Endothelial cell of umbilical vein (primary cell): ENCODE measurements around the gene ARHGEF12.

Experiments
- CTCF ChIP-seq, 2 donors: IDR thresholded peaks; 1 replicate in 1 of 2; 2 replicates in 1 of 2; pipeline ENCODE4 v1.5.1; 2011; ENCODE audit warnings: low read length in 2 of 2, mild to moderate bottlenecking in 2 of 2, moderate library complexity in 2 of 2, control low read depth in 1 of 2, inconsistent platforms in 1 of 2, low read depth in 1 of 2; ENCODE audit not compliant: insufficient read depth in 1 of 2; ENCODE audit errors: extremely low read depth in 1 of 2
- POLR2A ChIP-seq: IDR thresholded peaks from 2 replicates; pipeline ENCODE4 v1.6.1; 2012; ENCODE audit warnings: low read depth, mild to moderate bottlenecking, control low read depth, low read length

GRCh38 chr11:120432056-120433018 is 96.1 kb downstream of the ARHGEF12 start:
- no peak for TF ChIP-seq CTCF (IDR thresholded peaks at IDR 0.05; ENCODE audit: extremely low read depth in 1 of 2, insufficient read depth in 1 of 2, low read depth in 1 of 2, low read length in 2 of 2)
- TF ChIP-seq POLR2A: no peak
